HG03469 (cell line): ENCODE measurements around the gene ABHD1.
"Not testable (repeated sequence)": the region's sequence is repeated elsewhere in the genome, so short reads cannot be mapped to it uniquely, and the experiment has no call there.

Experiments used
- ATAC-seq: cut with Tn5 transposase; IDR thresholded peaks from one replicate; pipeline ENCODE4 v1.9.1; 2021; ENCODE audit warnings: mild to moderate bottlenecking, moderate library complexity, moderate number of reproducible peaks; ENCODE audit not compliant: unreplicated experiment

ABHD1 gene

GRCh38 chr2:27109083-27109482 is 14.5 kb upstream of the ABHD1 start:
- no peak for ATAC-seq

- ATAC-seq = not testable (repeated sequence)
Measured at GRCh38 chr2:27110603-27111352, 12.8 kb upstream of the ABHD1 start.

- ATAC-seq = not testable (repeated sequence)
Measured at GRCh38 chr2:27111392-27112078, 12.1 kb upstream of the ABHD1 start.

- no peak for ATAC-seq
Measured at GRCh38 chr2:27115519-27115918, 8.1 kb upstream of the ABHD1 start.

GRCh38 chr2:27117995-27118524 is 5.6 kb upstream of the ABHD1 start:
- ATAC-seq = no peak

- no peak for ATAC-seq
Measured at GRCh38 chr2:27118525-27119329, 4.9 kb upstream of the ABHD1 start, which contains the start of gene CGREF1. Gene CGREF1, minus strand, starts transcription at chr2:27119128. Its CDS starts 14,762 bp downstream, at chr2:27104366.

- ATAC-seq = not testable (repeated sequence)
Measured at GRCh38 chr2:27119330-27119670, 4.3 kb upstream of the ABHD1 start.

- no peak for ATAC-seq
Measured at GRCh38 chr2:27121906-27122305, 1.7 kb upstream of the ABHD1 start.

- no peak for ATAC-seq
Measured at GRCh38 chr2:27122791-27123190, 824 bp upstream of the ABHD1 start.

- ATAC-seq = no peak
Measured at GRCh38 chr2:27125104-27125503, 1.5 kb downstream of the ABHD1 start.

GRCh38 chr2:27126252-27126710 is 2.7 kb downstream of the ABHD1 start:
- ATAC-seq = no peak

GRCh38 chr2:27127883-27128667 is 4.5 kb downstream of the ABHD1 start:
- no peak for ATAC-seq

- no peak for ATAC-seq
Measured at GRCh38 chr2:27128668-27129571, 5.3 kb downstream of the ABHD1 start.

- ATAC-seq = no peak
Measured at GRCh38 chr2:27130396-27130795, 6.8 kb downstream of the ABHD1 start.

GRCh38 chr2:27131429-27131828 is 7.8 kb downstream of the ABHD1 start:
- ATAC-seq = no peak

- ATAC-seq = no peak
Measured at GRCh38 chr2:27133195-27133875, 9.7 kb downstream of the ABHD1 start.

GRCh38 chr2:27133905-27134780 is 10.5 kb downstream of the ABHD1 start, which contains the start of gene PREB:
Gene PREB, minus strand, starts transcription at chr2:27134636. Its CDS starts 215 bp downstream, at chr2:27134421.
- peak; percentile 66 for ATAC-seq
